ENCODE measurements around the gene NFIB. TPM values are rescaled to one million over a fixed set of nuclear protein-coding genes. Genes with fewer than 3 reads are reported as not detected.

Gene NFIB
- total RNA-seq, 1 experiment from 2014 or later = 3.6 TPM

DNA sequence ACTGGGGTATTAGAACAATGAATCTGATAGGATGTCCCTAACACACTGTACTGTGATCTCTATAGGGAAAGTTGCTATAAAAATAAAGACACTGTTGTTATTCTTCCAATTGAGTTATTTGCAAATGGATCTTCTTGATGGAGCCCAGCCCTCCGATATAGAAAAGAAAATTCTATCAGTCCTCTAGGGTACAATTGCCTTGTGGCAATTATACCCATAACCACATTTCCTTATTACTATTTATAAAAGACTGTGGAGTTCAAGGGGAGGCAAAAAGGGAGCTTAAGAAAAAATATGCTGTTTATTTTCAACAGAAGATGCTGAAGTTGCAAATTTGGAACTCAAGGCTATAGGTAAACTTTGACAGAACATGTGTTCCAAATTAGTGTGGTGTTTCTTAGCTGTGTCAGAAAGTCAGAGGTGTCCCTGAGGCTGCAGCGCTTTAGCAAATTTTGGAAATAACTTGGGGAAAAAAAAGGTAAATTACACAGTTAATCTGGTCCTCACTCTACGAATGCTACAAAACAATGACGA is 116.5 kb downstream of the NFIB start:
- no peaks in the 10 kb centered on the region for H3K36me3 ChIP-seq (ENCODE audit: insufficient read depth, low read length)
- no peaks in the 10 kb centered on the region for H3K9me2 ChIP-seq (replicated peaks; ENCODE audit: insufficient read depth, low read length)
- H3K79me2 ChIP-seq (ENCODE audit: low read length) = no peaks in the 10 kb centered on the region
- no peaks in the 10 kb centered on the region for H3K4me1 ChIP-seq (ENCODE audit: low read length)
- no peak overlapping the region for H3K9ac ChIP-seq (ENCODE audit: low read length)
- H3K27ac ChIP-seq (ENCODE audit: low read length) = no peak overlapping the region
- H3K4me3 ChIP-seq (ENCODE audit: low read length) = no peak overlapping the region
- H4K20me1 ChIP-seq (ENCODE audit: insufficient read depth, low read depth, low read length) = no peaks in the 10 kb centered on the region
- no peak for DNase-seq
- no peaks in the 10 kb centered on the region for H3K27me3 ChIP-seq (ENCODE audit: low read length)
- no peak overlapping the region for H3K4me2 ChIP-seq (ENCODE audit: low read depth, low read length, poor library complexity, severe bottlenecking)
- no peak overlapping the region for H2AFZ ChIP-seq (ENCODE audit: low read length)
- no peaks in the 10 kb centered on the region for H3K9me3 ChIP-seq (ENCODE audit: low read length)

DNA sequence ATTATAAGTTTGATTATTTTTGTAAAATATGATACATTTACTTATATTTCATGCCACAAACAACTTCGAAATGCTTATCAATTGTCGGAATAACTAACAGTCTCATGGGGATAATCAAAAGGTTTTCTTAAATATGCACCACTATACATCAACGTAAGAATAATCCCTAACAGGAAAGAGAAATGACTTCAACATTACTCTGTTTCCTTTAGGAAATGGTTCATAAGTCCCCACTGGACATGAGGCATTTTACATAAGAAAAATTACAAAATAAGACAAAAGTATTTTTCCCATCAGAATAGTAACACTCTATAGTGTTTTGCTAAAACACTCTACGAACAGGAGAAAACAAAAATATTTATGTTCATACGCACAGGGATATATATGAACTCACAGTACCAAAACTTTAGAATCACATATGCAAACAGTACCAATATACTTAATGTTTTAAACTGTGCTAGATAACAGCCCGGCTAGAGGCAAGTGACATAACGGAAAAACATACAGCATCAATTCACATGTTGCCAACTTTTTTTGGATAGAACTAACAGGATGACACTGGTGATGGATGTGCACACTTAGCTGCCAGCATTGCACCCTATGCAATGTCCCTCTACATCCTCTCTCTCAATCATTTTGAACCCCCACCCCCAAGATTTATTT is 120.5 kb downstream of the NFIB start:
- Histone ChIP-seq H3K36me3 (ENCODE audit: insufficient read depth, low read length) (no peaks in the 10 kb centered on the region), H2AFZ (ENCODE audit: low read length) (no peak overlapping the region), H4K20me1 (ENCODE audit: insufficient read depth, low read depth, low read length) (no peaks in the 10 kb centered on the region), H3K4me1 (ENCODE audit: low read length) (no peaks in the 10 kb centered on the region), H3K27ac (ENCODE audit: low read length) (no peak overlapping the region), H3K27me3 (ENCODE audit: low read length) (no peaks in the 10 kb centered on the region), H3K4me3 (ENCODE audit: low read length) (no peak overlapping the region), H3K9me3 (ENCODE audit: low read length) (no peaks in the 10 kb centered on the region), H3K9ac (ENCODE audit: low read length) (no peak overlapping the region), H3K4me2 (ENCODE audit: low read depth, low read length, poor library complexity, severe bottlenecking) (no peak overlapping the region), H3K79me2 (ENCODE audit: low read length) (no peaks in the 10 kb centered on the region), H3K9me2 (replicated peaks; ENCODE audit: insufficient read depth, low read length) (no peaks in the 10 kb centered on the region)
- no peak for DNase-seq

DNA sequence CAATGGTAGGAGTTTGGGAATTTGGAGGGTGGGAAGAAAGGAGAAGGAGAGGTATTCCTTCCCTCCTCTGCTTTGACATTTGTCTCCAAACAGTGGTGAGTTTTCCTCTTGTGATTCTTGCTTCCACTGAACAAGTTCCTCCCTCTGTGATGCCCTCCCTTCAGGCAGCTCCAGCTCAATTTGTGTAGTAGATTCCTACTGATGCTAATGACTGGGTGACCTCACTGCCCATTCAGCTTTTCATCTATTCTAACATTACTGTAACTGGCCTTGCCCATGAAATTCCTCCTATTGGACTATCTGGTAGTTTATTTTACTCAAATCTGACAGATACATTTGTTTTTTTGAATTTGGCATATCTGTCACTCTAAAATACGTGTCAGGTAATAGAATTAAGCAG is 121.4 kb downstream of the NFIB start:
- no peak overlapping the region for H3K9ac ChIP-seq (ENCODE audit: low read length)
- no peaks in the 10 kb centered on the region for H3K9me2 ChIP-seq (replicated peaks; ENCODE audit: insufficient read depth, low read length)
- no peak overlapping the region for H3K27ac ChIP-seq (ENCODE audit: low read length)
- H4K20me1 ChIP-seq (ENCODE audit: insufficient read depth, low read depth, low read length) = no peaks in the 10 kb centered on the region
- H3K79me2 ChIP-seq (ENCODE audit: low read length) = no peaks in the 10 kb centered on the region
- no peak overlapping the region for H3K4me3 ChIP-seq (ENCODE audit: low read length)
- no peak for DNase-seq
- H3K36me3 ChIP-seq (ENCODE audit: insufficient read depth, low read length) = no peaks in the 10 kb centered on the region
- H3K4me2 ChIP-seq (ENCODE audit: low read depth, low read length, poor library complexity, severe bottlenecking) = no peak overlapping the region
- no peaks in the 10 kb centered on the region for H3K4me1 ChIP-seq (ENCODE audit: low read length)
- no peaks in the 10 kb centered on the region for H3K9me3 ChIP-seq (ENCODE audit: low read length)
- H2AFZ ChIP-seq (ENCODE audit: low read length) = no peak overlapping the region
- no peaks in the 10 kb centered on the region for H3K27me3 ChIP-seq (ENCODE audit: low read length)

DNA sequence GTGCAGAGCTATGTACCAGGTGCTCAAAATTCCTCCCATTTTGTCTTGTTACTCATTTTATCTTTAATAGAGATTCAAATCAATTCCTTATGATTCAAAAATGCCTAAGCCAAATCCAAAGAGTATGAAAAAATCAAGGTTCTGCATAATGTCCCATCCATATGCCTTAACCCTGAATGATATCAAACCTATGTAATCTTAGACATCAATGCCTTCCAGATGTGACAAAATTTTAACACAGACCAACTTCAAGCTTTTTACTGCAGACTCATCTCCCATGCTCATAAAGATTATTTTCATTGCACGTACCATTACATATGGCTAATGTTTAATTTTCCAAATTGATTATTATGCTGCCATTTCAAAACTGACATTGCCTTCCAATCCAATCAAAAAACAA is 122.4 kb downstream of the NFIB start:
- no peaks in the 10 kb centered on the region for H3K9me3 ChIP-seq (ENCODE audit: low read length)
- H4K20me1 ChIP-seq (ENCODE audit: insufficient read depth, low read depth, low read length) = no peaks in the 10 kb centered on the region
- H3K36me3 ChIP-seq (ENCODE audit: insufficient read depth, low read length) = no peaks in the 10 kb centered on the region
- no peaks in the 10 kb centered on the region for H3K27me3 ChIP-seq (ENCODE audit: low read length)
- H3K4me3 ChIP-seq (ENCODE audit: low read length) = no peak overlapping the region
- H3K9me2 ChIP-seq (replicated peaks; ENCODE audit: insufficient read depth, low read length) = no peaks in the 10 kb centered on the region
- H3K4me1 ChIP-seq (ENCODE audit: low read length) = no peaks in the 10 kb centered on the region
- no peak overlapping the region for H2AFZ ChIP-seq (ENCODE audit: low read length)
- no peak overlapping the region for H3K9ac ChIP-seq (ENCODE audit: low read length)
- no peaks in the 10 kb centered on the region for H3K79me2 ChIP-seq (ENCODE audit: low read length)
- no peak overlapping the region for H3K4me2 ChIP-seq (ENCODE audit: low read depth, low read length, poor library complexity, severe bottlenecking)
- DNase-seq = no peak
- no peak overlapping the region for H3K27ac ChIP-seq (ENCODE audit: low read length)

DNA sequence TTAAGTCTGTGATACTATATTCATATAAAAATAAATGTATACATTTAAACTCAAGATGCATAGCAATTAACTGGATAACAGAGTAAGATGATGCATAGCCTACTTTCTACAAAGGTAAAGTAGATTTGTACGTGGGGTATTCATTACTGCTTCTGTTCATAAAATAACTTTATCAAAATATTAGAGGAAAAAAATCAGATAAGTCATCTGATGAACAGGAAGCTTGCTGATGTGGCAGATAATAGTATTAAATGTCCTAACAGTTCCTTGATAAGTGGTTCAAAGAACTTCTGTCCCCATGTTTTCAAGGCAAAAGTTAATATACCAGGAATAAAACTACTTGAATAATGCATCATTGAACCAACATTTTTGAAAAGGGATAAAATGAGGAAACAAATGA is 123.7 kb downstream of the NFIB start:
- DNase-seq = no peak
- Histone ChIP-seq H2AFZ (ENCODE audit: low read length) (no peak overlapping the region), H3K9me2 (replicated peaks; ENCODE audit: insufficient read depth, low read length) (no peaks in the 10 kb centered on the region), H3K36me3 (ENCODE audit: insufficient read depth, low read length) (no peaks in the 10 kb centered on the region), H3K4me1 (ENCODE audit: low read length) (no peaks in the 10 kb centered on the region), H3K27ac (ENCODE audit: low read length) (no peak overlapping the region), H3K9ac (ENCODE audit: low read length) (no peak overlapping the region), H4K20me1 (ENCODE audit: insufficient read depth, low read depth, low read length) (no peaks in the 10 kb centered on the region), H3K79me2 (ENCODE audit: low read length) (no peaks in the 10 kb centered on the region), H3K9me3 (ENCODE audit: low read length) (no peaks in the 10 kb centered on the region), H3K4me2 (ENCODE audit: low read depth, low read length, poor library complexity, severe bottlenecking) (no peak overlapping the region), H3K4me3 (ENCODE audit: low read length) (no peak overlapping the region), H3K27me3 (ENCODE audit: low read length) (no peaks in the 10 kb centered on the region)

DNA sequence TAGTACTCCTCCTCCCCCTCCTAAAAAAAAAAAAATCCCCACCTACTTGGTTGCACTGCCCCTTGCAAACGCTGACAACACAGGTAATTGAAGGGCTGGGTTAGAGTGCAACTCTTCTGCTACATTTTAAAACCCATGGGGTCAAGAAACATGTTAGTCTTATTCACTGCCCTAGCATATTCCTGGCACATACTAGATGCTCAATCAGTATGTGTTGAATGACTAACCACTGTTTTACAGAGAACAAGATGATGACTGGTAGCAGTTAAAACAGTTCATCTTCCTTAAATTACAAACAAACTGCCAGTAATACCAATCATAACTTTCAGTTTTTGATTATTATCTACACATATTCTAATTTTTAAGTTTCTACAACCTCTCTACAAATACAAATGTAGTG is 124.4 kb downstream of the NFIB start:
- Histone ChIP-seq H3K27me3 (ENCODE audit: low read length) (no peaks in the 10 kb centered on the region), H3K4me3 (ENCODE audit: low read length) (no peak overlapping the region), H3K4me1 (ENCODE audit: low read length) (no peaks in the 10 kb centered on the region), H3K4me2 (ENCODE audit: low read depth, low read length, poor library complexity, severe bottlenecking) (no peak overlapping the region), H3K9me3 (ENCODE audit: low read length) (no peaks in the 10 kb centered on the region), H3K79me2 (ENCODE audit: low read length) (no peaks in the 10 kb centered on the region), H4K20me1 (ENCODE audit: insufficient read depth, low read depth, low read length) (no peaks in the 10 kb centered on the region), H2AFZ (ENCODE audit: low read length) (no peak overlapping the region), H3K36me3 (ENCODE audit: insufficient read depth, low read length) (no peaks in the 10 kb centered on the region), H3K9ac (ENCODE audit: low read length) (no peak overlapping the region), H3K9me2 (replicated peaks; ENCODE audit: insufficient read depth, low read length) (no peaks in the 10 kb centered on the region), H3K27ac (ENCODE audit: low read length) (no peak overlapping the region)
- no peak for DNase-seq

DNA sequence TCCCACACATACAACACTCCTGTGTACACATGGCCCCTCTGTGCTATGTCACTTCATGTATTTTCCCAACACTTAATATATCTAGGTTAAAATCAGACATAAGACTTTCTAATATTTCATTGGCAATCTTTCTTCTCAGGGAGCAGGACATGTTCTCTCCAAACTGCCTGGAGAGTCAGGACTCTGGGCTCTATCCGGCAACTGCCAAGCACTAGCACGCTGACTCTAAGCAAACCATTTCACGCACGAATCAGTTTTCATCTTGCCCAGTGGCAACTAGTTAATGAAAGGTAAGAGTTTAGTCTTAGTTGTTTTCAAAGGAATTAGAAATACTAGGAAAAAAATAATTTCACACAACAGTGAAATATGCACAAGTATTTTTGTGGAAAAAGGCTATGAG is 124.8 kb downstream of the NFIB start:
- no peak for DNase-seq
- H3K9me3 ChIP-seq (ENCODE audit: low read length) = no peaks in the 10 kb centered on the region
- H2AFZ ChIP-seq (ENCODE audit: low read length) = no peak overlapping the region

DNA sequence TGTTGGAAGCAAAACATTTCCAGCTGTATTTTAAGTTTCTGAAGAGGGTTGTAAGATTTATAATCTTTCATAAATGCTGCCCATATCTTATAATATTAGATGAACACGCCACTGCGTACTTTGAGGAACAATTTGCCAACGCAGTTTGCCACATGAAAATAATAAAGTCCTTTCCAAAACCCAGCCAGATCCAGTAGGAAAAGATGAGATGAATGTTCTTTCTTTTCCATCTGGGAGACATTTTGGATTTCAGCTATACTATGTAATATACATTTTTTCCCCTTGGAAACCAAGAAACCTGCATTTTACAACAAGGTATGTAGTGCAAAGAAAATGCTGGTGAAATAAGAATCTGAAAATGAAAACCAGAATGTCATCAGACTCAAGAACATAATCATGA is 125.4 kb downstream of the NFIB start:
- H3K27me3 ChIP-seq (ENCODE audit: low read length) = no peaks in the 10 kb centered on the region
- H4K20me1 ChIP-seq (ENCODE audit: insufficient read depth, low read depth, low read length) = no peaks in the 10 kb centered on the region

More for the DNA sequence above, 124.8 kb downstream of the NFIB start:
- Histone ChIP-seq H3K27ac (ENCODE audit: low read length) (no peak overlapping the region), H3K36me3 (ENCODE audit: insufficient read depth, low read length) (no peaks in the 10 kb centered on the region), H3K27me3 (ENCODE audit: low read length) (no peaks in the 10 kb centered on the region), H3K4me2 (ENCODE audit: low read depth, low read length, poor library complexity, severe bottlenecking) (no peak overlapping the region), H3K9ac (ENCODE audit: low read length) (no peak overlapping the region), H4K20me1 (ENCODE audit: insufficient read depth, low read depth, low read length) (no peaks in the 10 kb centered on the region), H3K9me2 (replicated peaks; ENCODE audit: insufficient read depth, low read length) (no peaks in the 10 kb centered on the region), H3K79me2 (ENCODE audit: low read length) (no peaks in the 10 kb centered on the region), H3K4me3 (ENCODE audit: low read length) (no peak overlapping the region), H3K4me1 (ENCODE audit: low read length) (no peaks in the 10 kb centered on the region)

More for the DNA sequence above, 125.4 kb downstream of the NFIB start:
- no peaks in the 10 kb centered on the region for H3K79me2 ChIP-seq (ENCODE audit: low read length)
- no peaks in the 10 kb centered on the region for H3K9me2 ChIP-seq (replicated peaks; ENCODE audit: insufficient read depth, low read length)
- H3K36me3 ChIP-seq (ENCODE audit: insufficient read depth, low read length) = no peaks in the 10 kb centered on the region
- no peaks in the 10 kb centered on the region for H3K4me1 ChIP-seq (ENCODE audit: low read length)
- no peak overlapping the region for H3K27ac ChIP-seq (ENCODE audit: low read length)
- no peak overlapping the region for H2AFZ ChIP-seq (ENCODE audit: low read length)
- DNase-seq = no peak
- no peak overlapping the region for H3K9ac ChIP-seq (ENCODE audit: low read length)
- H3K4me2 ChIP-seq (ENCODE audit: low read depth, low read length, poor library complexity, severe bottlenecking) = no peak overlapping the region
- no peak overlapping the region for H3K4me3 ChIP-seq (ENCODE audit: low read length)
- no peaks in the 10 kb centered on the region for H3K9me3 ChIP-seq (ENCODE audit: low read length)
